HG03442 (cell line): Measurements from ENCODE around the gene RSPO1.

ENCODE experiments used
- ATAC-seq: cut with Tn5 transposase; IDR thresholded peaks from one replicate; pipeline ENCODE4 v1.9.1; 2021; ENCODE audit warnings: mild to moderate bottlenecking, moderate library complexity; ENCODE audit not compliant: unreplicated experiment

RSPO1 gene

DNA sequence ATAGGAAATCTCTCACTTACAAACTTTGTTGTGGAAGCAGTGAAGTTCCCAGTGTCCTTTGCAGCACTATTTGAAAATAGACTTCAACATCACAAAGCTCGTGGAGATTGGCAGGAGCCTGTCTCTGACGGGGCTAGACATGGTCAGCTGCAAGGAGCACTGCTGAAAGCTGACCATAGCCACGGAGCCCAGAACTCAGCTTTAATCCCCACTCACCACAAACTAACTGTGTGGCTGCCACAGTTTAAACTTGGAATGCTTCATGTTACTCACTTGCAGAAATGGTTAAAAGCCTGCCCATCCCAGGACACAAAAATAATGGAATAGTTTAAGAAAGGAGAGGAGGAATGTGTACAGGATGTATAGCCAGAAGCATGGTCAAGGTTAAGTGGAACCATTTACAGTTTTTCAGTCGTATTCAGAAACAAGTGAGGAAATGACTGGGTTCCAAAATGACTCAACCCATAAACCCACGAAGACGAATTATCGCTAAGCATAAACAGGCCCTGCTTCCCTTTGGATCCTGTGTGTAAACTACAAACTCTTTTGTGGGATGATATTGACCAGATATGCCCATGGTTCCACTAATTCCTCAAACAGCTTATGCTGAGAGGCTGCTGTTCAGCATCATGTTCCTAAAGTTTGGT, 59.7 kb downstream of the RSPO1 start:
- no peak for ATAC-seq

- ATAC-seq: no peak
Observed at GRCh38 chr1:37570528-37571334, 64.0 kb downstream of the RSPO1 start.

DNA sequence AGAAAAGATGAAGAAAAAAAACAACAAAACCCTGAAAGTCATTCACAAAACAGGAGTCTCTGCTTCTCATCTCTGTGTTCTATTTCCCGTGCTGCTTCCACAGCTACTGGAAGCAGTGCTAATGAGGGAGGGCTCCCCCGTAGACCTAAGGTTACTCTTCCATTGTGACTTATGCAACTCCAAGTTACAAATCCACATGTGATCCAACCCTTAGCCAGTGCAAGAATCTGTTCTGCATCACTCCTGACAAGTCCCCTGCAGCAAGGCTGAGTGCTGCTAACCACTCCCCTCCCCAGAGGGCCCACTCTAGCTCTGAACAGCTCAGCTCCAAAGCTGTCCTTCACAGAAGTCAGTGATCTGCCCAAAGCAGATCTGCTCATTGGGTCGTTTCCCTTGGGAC, 67.7 kb downstream of the RSPO1 start:
- ATAC-seq: no peak

GRCh38 chr1:37564892-37565291, 69.8 kb downstream of the RSPO1 start:
- ATAC-seq: no peak

- no peak for ATAC-seq
Observed at GRCh38 chr1:37562984-37563383, 71.7 kb downstream of the RSPO1 start.
